ENCODE results near the gene FSHR.

Gene FSHR

DNA sequence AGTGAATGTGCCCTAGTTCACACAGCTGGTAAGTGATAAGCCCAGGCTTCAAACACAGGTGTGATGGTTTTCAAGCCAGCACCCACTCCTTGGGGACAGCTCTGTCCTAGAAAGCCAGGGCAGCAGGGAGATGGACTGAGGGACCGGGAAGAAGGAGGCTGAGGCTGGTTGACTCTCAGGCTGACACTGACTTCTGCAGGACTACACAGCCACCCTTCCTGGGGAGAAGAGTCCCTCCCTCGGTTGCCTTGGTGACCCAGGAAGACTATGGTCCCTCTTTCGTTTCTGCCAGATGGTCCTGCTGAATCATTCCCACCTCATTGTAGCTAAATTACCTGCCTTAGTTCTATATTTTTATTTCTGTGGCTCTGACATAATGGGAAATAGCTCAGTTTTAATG, 11.3 kb upstream of the FSHR start:
- TF ChIP-seq, protein P1, sequence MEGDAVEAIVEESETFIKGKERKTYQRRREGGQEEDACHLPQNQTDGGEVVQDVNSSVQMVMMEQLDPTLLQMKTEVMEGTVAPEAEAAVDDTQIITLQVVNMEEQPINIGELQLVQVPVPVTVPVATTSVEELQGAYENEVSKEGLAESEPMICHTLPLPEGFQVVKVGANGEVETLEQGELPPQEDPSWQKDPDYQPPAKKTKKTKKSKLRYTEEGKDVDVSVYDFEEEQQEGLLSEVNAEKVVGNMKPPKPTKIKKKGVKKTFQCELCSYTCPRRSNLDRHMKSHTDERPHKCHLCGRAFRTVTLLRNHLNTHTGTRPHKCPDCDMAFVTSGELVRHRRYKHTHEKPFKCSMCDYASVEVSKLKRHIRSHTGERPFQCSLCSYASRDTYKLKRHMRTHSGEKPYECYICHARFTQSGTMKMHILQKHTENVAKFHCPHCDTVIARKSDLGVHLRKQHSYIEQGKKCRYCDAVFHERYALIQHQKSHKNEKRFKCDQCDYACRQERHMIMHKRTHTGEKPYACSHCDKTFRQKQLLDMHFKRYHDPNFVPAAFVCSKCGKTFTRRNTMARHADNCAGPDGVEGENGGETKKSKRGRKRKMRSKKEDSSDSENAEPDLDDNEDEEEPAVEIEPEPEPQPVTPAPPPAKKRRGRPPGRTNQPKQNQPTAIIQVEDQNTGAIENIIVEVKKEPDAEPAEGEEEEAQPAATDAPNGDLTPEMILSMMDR (IDR thresholded peaks at IDR 0.05; ENCODE audit: insufficient read depth, low read length, poor library complexity, severe bottlenecking), result no peak
- no peak for DNase-seq (ENCODE audit: extremely low read depth, insufficient read length)
- H3K27me3 ChIP-seq (replicated peaks; ENCODE audit: control insufficient read depth, insufficient read depth, low read length), result no peaks in the 10 kb centered on the region

DNA sequence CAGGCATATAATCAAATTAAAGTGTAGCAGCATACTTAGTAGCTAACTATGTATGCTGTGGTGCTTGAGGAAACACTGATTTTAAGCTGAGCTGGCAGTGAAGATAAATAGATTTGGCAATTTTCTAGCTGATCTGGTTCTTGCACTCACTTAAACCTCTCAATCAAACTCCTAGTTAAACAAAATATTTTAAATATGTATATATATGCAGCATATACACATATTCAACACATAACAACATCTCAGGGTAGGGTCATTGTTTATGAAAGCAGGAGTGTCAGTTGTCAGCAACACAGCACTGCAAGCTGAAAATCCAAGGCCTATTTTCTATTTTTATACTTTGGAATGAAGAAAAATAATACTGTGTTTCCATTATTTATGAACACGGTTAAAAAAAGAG, 10.4 kb upstream of the FSHR start:
- DNase-seq (ENCODE audit: extremely low read depth, insufficient read length), result no peak
- no peaks in the 10 kb centered on the region for H3K36me3 ChIP-seq (ENCODE audit: control insufficient read depth, insufficient read depth, low read length)

More for the DNA sequence above, 11.3 kb upstream of the FSHR start:
- no peak overlapping the region for H3K4me3 ChIP-seq (replicated peaks; ENCODE audit: low read depth, low read length)
- no peaks in the 10 kb centered on the region for H3K36me3 ChIP-seq (ENCODE audit: control insufficient read depth, insufficient read depth, low read length)

DNA sequence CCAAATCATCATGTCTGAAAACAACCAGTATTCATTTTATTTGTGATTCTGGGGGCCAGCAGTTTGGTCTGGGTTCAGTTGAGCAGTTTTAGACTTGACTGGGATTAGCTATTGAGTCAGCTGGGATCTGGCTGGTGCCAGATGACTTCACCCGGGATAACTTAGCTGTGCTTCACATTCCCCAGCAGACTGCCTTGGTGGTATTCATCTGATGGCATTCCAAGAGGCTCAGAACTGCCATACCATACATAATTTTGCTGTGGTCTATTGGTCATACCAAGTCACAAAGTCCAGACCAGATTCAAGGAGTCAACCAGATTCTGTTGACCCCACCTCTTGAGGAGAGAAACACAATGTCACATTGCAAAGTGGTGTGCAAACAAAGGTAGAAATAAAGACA, 7.8 kb upstream of the FSHR start:
- no peak for DNase-seq (ENCODE audit: extremely low read depth, insufficient read length)
- Histone ChIP-seq H3K4me3 (replicated peaks; ENCODE audit: low read depth, low read length) (no peak overlapping the region), H3K36me3 (ENCODE audit: control insufficient read depth, insufficient read depth, low read length) (no peaks in the 10 kb centered on the region), H3K27me3 (replicated peaks; ENCODE audit: control insufficient read depth, insufficient read depth, low read length) (no peaks in the 10 kb centered on the region)
- TF ChIP-seq, protein P1 (IDR thresholded peaks at IDR 0.05; ENCODE audit: insufficient read depth, low read length, poor library complexity, severe bottlenecking), result no peak

More for the DNA sequence above, 10.4 kb upstream of the FSHR start:
- Histone ChIP-seq H3K27me3 (replicated peaks; ENCODE audit: control insufficient read depth, insufficient read depth, low read length) (no peaks in the 10 kb centered on the region), H3K4me3 (replicated peaks; ENCODE audit: low read depth, low read length) (no peak overlapping the region)
- TF ChIP-seq, protein P1 (IDR thresholded peaks at IDR 0.05; ENCODE audit: insufficient read depth, low read length, poor library complexity, severe bottlenecking), result no peak

DNA sequence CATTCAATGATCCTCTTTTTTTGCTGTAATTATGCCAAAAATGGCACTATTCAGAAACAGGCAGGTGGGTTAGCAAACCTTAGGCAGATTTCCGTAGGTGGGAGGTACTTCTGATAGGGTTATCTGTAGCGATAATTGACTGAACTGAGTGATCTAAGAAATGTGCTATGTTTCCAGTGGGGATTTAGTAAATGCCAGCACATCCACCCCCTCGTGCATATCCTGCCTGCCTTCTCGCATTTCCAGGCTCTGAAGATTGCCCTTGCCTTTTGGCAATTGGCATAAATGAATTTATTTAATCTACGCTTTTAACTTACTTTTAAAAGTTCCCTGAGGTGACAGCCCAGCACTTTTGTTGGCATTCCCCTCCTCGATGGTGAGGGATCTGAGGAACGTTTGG, 576 bp upstream of the FSHR start:
- TF ChIP-seq, protein P1 (IDR thresholded peaks at IDR 0.05; ENCODE audit: insufficient read depth, low read length, poor library complexity, severe bottlenecking), result no peak
- H3K27me3 ChIP-seq (replicated peaks; ENCODE audit: control insufficient read depth, insufficient read depth, low read length), result no peaks in the 10 kb centered on the region
- H3K4me3 ChIP-seq (replicated peaks; ENCODE audit: low read depth, low read length), result no peak overlapping the region
- DNase-seq (ENCODE audit: extremely low read depth, insufficient read length), result no peak
- H3K36me3 ChIP-seq (ENCODE audit: control insufficient read depth, insufficient read depth, low read length), result no peaks in the 10 kb centered on the region

DNA sequence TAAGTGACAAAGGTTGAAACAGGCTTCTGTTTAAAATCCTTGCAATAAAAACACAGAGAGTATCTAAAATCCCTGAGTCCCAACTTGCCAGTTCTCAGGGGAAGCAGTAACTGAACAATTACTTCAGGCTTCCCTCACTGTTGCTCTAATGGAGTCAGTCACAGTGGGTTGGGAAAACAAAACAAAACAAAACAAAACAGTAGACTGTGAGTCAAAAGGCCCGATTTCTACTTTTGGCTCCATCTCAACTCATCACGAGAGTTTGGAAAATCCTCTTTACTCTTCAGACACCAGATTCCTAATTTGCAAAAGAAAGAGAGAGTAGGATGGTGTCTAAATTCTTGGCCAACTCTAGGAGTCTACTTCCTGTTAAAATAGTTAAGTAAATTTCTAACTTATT, 1.1 kb downstream of the FSHR start:
- no peak for DNase-seq (ENCODE audit: extremely low read depth, insufficient read length)
- TF ChIP-seq, protein P1 (IDR thresholded peaks at IDR 0.05; ENCODE audit: insufficient read depth, low read length, poor library complexity, severe bottlenecking), result no peak
- H3K36me3 ChIP-seq (ENCODE audit: control insufficient read depth, insufficient read depth, low read length), result no peaks in the 10 kb centered on the region
- H3K4me3 ChIP-seq (replicated peaks; ENCODE audit: low read depth, low read length), result no peak overlapping the region
- no peaks in the 10 kb centered on the region for H3K27me3 ChIP-seq (replicated peaks; ENCODE audit: control insufficient read depth, insufficient read depth, low read length)

DNA sequence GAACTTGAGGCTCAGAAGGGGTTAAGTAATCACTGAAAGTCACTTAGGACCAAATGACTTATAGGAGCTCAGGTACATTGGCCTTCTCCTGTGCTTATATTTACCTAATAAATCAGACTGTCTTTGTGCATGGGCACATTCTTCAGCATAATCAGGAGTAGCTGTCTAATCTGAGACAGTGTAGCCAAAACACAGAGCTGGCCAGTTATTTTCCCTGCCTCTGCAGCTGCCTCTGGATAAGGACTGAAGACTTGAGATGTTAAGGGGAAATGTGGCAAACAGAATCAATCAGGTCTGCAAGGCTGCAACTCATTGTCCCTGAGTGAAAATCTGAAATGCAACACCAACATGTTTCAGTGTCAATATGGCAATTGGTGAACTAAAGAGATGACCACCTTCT, 1.5 kb downstream of the FSHR start:
- no peak for DNase-seq (ENCODE audit: extremely low read depth, insufficient read length)
- no peak overlapping the region for H3K4me3 ChIP-seq (replicated peaks; ENCODE audit: low read depth, low read length)
- no peaks in the 10 kb centered on the region for H3K36me3 ChIP-seq (ENCODE audit: control insufficient read depth, insufficient read depth, low read length)
- TF ChIP-seq, protein P1 (IDR thresholded peaks at IDR 0.05; ENCODE audit: insufficient read depth, low read length, poor library complexity, severe bottlenecking), result no peak
- H3K27me3 ChIP-seq (replicated peaks; ENCODE audit: control insufficient read depth, insufficient read depth, low read length), result no peaks in the 10 kb centered on the region
